ENCODE measurements around the gene SH2D7. TPM values are rescaled to one million over a fixed set of nuclear protein-coding genes. Genes with fewer than 3 reads are reported as not detected.

SH2D7 gene
- polyA plus RNA-seq, 1 donor from 2014 or later = not detected

- H2AFZ ChIP-seq (ENCODE audit: low read depth, low read length) = no peak overlapping the region
- H4K20me1 ChIP-seq (ENCODE audit: insufficient read depth) = no peaks in the 10 kb centered on the region
- H3K9ac ChIP-seq (ENCODE audit: low read length) = no peak overlapping the region
- no peak overlapping the region for H3K4me2 ChIP-seq (ENCODE audit: low read length)
- peaks cover 8% of the 10 kb centered on the region for H3K79me2 ChIP-seq (replicated peaks; ENCODE audit: insufficient read depth, low read length)
- H3K9me3 ChIP-seq (ENCODE audit: low read length) = no peaks in the 10 kb centered on the region
- no peak overlapping the region for H3K27ac ChIP-seq (ENCODE audit: low read length)
- no peaks in the 10 kb centered on the region for H3K9me2 ChIP-seq (ENCODE audit: insufficient read depth, low read length)
- TF ChIP-seq POLR2AphosphoS5 (IDR thresholded peaks at IDR 0.05) (no peak), CTCF (IDR thresholded peaks at IDR 0.05; ENCODE audit: poor library complexity, severe bottlenecking) (no peak), EP300 (conservative IDR thresholded peaks at IDR 0.05; ENCODE audit: poor library complexity, severe bottlenecking) (no peak), REST (IDR thresholded peaks at IDR 0.05; ENCODE audit: borderline replicate concordance) (no peak), RAD21 (conservative IDR thresholded peaks at IDR 0.05) (no peak), EZH2 (IDR thresholded peaks at IDR 0.05; ENCODE audit: borderline replicate concordance, insufficient read depth, low read length, poor library complexity, severe bottlenecking) (no peak), TAF1 (IDR thresholded peaks at IDR 0.05; ENCODE audit: low read depth) (no peak)
- H3F3A ChIP-seq (ENCODE audit: insufficient read depth, low read length, poor library complexity, severe bottlenecking) = no peaks in the 10 kb centered on the region
- H3K4me3 ChIP-seq (ENCODE audit: low read length) = no peak overlapping the region
- H3K27me3 ChIP-seq (ENCODE audit: insufficient read depth, low read depth, low read length) = no peaks in the 10 kb centered on the region
- H3K36me3 ChIP-seq (ENCODE audit: insufficient read depth, low read length) = no peaks in the 10 kb centered on the region
Measured at GRCh38 chr15:78063217-78063616, 29.1 kb upstream of the SH2D7 start.

GRCh38 chr15:78063970-78064385 lies 28.4 kb upstream of the SH2D7 start:
- Histone ChIP-seq H3K27ac (ENCODE audit: low read length) (no peak overlapping the region), H3K27me3 (ENCODE audit: insufficient read depth, low read depth, low read length) (no peaks in the 10 kb centered on the region), H3K36me3 (ENCODE audit: insufficient read depth, low read length) (no peaks in the 10 kb centered on the region), H3K9me2 (ENCODE audit: insufficient read depth, low read length) (no peaks in the 10 kb centered on the region), H3K9me3 (ENCODE audit: low read length) (no peaks in the 10 kb centered on the region), H3K79me2 (replicated peaks; ENCODE audit: insufficient read depth, low read length) (peaks cover 8% of the 10 kb centered on the region), H3K4me2 (ENCODE audit: low read length) (no peak overlapping the region), H2AFZ (ENCODE audit: low read depth, low read length) (no peak overlapping the region), H3K9ac (ENCODE audit: low read length) (no peak overlapping the region), H3F3A (ENCODE audit: insufficient read depth, low read length, poor library complexity, severe bottlenecking) (no peaks in the 10 kb centered on the region), H4K20me1 (ENCODE audit: insufficient read depth) (no peaks in the 10 kb centered on the region), H3K4me3 (ENCODE audit: low read length) (no peak overlapping the region)
- TF ChIP-seq SMC3 (conservative IDR thresholded peaks at IDR 0.05; ENCODE audit: poor library complexity) (no peak), RAD21 (conservative IDR thresholded peaks at IDR 0.05) (no peak), EZH2 (IDR thresholded peaks at IDR 0.05; ENCODE audit: borderline replicate concordance, insufficient read depth, low read length, poor library complexity, severe bottlenecking) (no peak), EP300 (conservative IDR thresholded peaks at IDR 0.05; ENCODE audit: poor library complexity, severe bottlenecking) (no peak), REST (IDR thresholded peaks at IDR 0.05; ENCODE audit: borderline replicate concordance) (no peak), TAF1 (IDR thresholded peaks at IDR 0.05; ENCODE audit: low read depth) (no peak), MXI1 (conservative IDR thresholded peaks at IDR 0.05; ENCODE audit: poor library complexity, severe bottlenecking) (no peak), CTCF (IDR thresholded peaks at IDR 0.05; ENCODE audit: poor library complexity, severe bottlenecking) (no peak), POLR2AphosphoS5 (IDR thresholded peaks at IDR 0.05) (no peak)

Measured in neural cell (in vitro differentiated cells).